Hematopoietic multipotent progenitor cell treated with erythropoietin and hydrocortisone succinate and interleukin-3 and kit ligand, for 15 days (in vitro differentiated cells): ENCODE data around the gene TBX5.

Experiments
- DNase-seq: peaks from one replicate; pipeline ENCODE4 v3.0.0-alpha.2; 2015; ENCODE audit warnings: low spot score

TBX5 gene

DNA sequence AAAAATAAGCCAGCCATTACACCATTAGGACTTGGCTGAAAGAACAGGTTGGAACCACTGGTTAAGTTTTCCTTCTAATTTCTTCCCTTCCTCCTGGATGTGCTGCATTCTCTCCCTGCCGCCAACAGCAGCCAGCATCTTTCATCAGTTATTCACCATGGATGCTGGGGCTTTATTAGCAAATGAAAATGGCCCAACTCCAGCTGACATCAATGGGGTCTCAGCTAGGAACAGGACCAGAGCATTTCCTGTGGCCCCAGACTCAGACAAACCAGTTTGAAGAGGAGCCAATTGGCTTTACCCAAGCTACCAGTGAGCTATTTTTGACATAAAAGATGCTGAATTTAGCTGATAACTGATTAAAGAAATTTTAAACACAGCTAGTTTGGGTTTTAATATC is 26.0 kb upstream of the TBX5 start:
- DNase-seq, result no peak

DNA sequence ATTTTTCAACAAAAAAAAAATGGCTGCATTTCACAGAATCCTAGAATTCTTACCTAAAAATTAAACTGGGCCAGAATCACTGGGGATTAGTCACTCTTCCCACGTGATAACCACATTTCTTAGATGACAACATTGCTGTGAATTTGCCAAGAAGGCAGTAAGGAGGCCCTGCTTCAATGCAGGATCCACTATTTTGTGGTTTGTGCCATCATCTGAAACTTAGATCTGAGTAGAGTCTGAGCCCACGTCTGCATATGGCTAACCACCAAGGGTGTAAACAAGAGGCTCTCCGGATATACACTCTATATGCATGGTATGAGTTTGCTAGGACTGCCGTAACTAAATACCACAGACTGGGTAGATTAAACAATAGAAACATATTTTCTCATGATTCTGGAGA is 24.4 kb upstream of the TBX5 start:
- DNase-seq, result no peak

GRCh38 chr12:114425031-114425626 is 19.2 kb upstream of the TBX5 start:
- no peak for DNase-seq

DNA sequence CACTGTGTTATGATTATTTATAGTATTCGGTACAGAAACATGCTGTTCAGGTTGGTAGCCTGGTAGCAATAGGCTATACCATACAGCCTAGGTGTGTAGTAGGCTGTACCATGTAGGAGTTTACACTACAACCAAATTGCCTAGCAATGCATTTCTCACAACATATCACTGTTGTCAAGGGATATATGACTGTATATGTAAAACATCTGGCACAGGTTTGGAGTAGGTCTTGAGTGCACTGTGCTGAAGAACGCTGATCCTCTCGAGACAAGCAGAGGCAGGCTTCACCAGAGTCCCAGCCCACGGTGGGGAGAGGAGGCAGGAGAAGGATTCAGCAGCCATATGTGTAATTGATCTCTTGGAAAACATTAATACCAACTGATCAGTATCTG is 15.0 kb upstream of the TBX5 start:
- DNase-seq, result no peak

DNA sequence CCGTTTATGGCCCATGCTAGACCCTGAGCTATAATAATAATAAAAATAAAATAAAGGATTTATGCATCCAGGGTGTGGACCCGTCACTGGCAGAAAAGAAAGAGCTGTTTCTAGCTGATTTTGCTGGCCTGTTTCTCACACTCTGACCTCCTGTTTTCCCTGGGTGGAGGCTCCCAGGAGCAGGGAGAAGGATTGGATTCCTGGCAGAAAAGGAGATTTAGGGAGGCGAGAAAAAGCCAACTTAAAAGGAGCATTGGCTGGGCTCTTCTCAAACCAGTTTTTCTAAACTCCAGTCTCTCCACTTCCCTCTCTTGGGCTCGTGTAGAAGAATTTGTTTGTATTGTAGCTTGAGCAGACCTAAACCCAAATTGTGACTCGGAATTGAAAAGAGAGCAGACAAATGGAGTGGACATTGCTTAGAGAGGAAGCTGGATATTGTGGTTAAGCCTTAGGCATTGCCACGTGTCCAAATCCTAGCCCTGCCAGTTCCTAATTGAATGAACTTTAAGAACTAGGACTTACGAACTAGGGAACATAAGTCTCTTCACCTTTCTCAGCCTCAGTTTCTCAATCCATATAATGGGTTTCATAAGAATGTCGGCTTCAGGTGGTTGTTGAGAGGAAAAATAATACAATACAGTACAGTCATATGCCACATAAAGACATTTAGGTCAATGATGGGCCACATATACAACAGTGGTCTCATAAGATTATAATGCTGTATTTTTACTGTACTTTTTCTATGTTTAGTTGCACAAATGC is 14.4 kb upstream of the TBX5 start:
- DNase-seq, result no peak

DNA sequence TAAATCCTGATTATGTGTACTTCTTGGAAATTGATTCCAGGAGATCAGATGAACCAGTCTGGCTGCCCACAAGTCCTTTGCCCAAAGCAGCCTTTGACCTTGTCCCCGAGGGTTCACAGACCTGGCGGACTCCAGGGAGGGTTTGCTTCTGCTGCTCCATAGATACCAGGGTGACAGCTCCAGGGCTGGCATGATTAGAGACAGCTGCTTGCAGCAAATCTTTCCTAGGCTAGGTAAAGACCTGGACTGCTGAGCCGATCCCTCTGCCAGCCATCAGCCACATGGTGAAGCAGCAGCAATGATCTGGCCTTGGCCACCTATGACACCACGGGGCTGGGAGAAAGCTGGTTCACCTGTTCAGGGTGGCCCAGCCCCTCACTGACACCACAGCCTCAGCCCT is 10.1 kb upstream of the TBX5 start:
- no peak for DNase-seq

DNA sequence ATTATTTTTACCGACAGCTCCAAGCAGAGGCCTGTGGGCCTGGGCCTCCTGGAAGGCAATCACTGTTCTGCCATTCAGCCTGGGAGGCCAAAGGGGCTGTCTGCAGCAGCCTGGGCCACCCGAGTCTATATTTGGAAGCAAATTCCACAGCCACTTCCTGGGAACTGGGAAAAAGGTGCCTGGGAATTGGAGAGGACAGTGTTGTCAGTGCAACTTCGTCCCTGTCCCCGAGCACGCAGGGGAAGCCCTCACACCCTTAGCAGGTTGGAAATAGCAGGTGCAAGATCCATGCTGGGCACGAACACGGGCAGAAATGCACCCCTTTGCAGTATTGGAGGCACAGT is 9.6 kb upstream of the TBX5 start:
- DNase-seq, result no peak

- no peak for DNase-seq
Measured at GRCh38 chr12:114414866-114415524, 9.1 kb upstream of the TBX5 start.

GRCh38 chr12:114414031-114414865 is 8.3 kb upstream of the TBX5 start:
- DNase-seq, result no peak

GRCh38 chr12:114412825-114413749 is 7.1 kb upstream of the TBX5 start:
- DNase-seq, result no peak

DNA sequence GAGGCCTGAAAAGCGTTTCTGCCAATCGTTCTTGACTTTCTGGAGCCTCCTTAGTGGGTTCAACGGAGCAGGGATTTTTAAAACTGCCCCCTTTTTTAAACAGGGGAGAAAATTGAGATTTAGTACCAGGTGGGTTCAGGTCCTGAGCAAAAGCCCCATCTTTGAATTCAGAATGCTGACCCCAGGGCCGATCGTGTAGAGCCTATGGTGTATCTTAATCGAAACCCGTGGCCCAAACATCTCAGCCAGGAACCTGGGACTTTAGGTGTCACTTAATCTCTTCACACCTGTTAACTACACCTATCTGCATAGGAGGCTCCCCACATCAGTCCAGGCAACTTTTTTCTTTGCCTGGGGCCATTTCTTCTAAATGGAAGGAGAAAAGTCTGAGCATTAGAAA is 6.4 kb upstream of the TBX5 start:
- DNase-seq, result no peak

- no peak for DNase-seq
Measured at GRCh38 chr12:114411071-114411837, 5.3 kb upstream of the TBX5 start.

DNA sequence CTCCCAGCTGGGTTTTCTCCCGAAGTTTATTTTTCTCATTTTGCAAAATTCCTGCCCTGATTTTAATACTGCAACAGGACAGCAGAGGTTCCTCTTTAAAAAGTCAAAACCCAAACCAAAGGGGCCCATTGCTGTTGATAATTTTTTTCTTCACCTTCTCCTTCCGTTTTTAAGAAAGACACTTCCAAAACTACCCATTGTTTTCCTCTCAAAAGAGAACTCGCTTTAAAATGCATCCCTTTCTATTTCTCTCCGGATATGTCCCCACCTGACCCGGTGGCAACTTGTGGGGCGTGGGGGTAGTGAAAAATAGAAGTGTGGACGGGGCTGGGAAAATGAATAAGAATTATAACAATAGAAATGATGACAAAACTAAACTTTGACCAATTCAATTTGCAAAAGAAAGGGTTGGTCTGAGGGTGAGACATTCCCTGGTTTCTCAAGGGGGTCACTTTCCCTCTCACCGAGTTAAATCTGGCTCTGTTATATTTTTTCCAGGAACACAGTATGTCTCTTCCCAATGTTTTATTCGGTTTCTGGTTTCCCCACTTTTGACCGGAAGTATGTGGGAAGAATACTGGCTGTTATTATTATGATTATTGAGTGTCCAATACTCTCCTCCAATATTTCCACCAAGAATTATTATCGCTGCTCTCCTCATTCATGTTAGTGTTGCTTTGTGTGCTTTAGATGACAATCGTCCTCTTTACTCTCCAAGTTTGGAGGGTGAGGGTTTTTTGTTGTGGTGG is 4.1 kb upstream of the TBX5 start:
- DNase-seq, result no peak

- DNase-seq, result no peak
Measured at GRCh38 chr12:114408886-114409851, 3.2 kb upstream of the TBX5 start.

- no peak for DNase-seq
Measured at GRCh38 chr12:114408471-114408885, 2.5 kb upstream of the TBX5 start.

- no peak for DNase-seq
Measured at GRCh38 chr12:114407842-114408411, 2.0 kb upstream of the TBX5 start.

- no peak for DNase-seq
Measured at GRCh38 chr12:114406984-114407841, 1.3 kb upstream of the TBX5 start.
